Ascending aorta (tissue), 2 donors: ENCODE results near the gene NBAS. TPM values are rescaled to one million over a fixed set of nuclear protein-coding genes. Genes with fewer than 3 reads are reported as not detected.

Experiments used
- DNase-seq, 2 donors: peaks; one replicate each; pipeline ENCODE4 v3.0.0-alpha.2; 2019; ENCODE audit warnings: low spot score in 2 of 2
- H3K27ac ChIP-seq, 2 donors: fragments of 200-600 bp; sonication (generic); one replicate each; pipeline ENCODE4 v1.5.1; 2016 to 2017; ENCODE audit warnings: mild to moderate bottlenecking in 1 of 2
- H3K27me3 ChIP-seq: fragments of 200-600 bp; sonication (generic); one replicate; pipeline ENCODE4 v1.5.1; 2017
- H3K36me3 ChIP-seq, 2 donors: fragments of 200-600 bp; sonication (generic); one replicate each; pipeline ENCODE4 v1.5.1; 2016
- H3K4me1 ChIP-seq, 2 donors: fragments of 200-600 bp; sonication (generic); one replicate each; pipeline ENCODE4 v1.5.1; 2016 to 2017; ENCODE audit warnings: mild to moderate bottlenecking in 1 of 2
- H3K4me3 ChIP-seq, 2 donors: fragments of 200-600 bp; sonication (generic); one replicate each; pipeline ENCODE4 v1.5.1; 2016 to 2017; ENCODE audit warnings: mild to moderate bottlenecking in 1 of 2
- H3K9me3 ChIP-seq, 2 donors: fragments of 200-600 bp; sonication (generic); one replicate each; pipeline ENCODE4 v1.5.1; 2016
- CTCF ChIP-seq, 3 experiments: fragments of 200-600 bp in 2 of 3; fragments of 450-650 bp in 1 of 3; sonication (generic) in 2 of 3; IDR thresholded peaks; one replicate each; pipeline ENCODE4 v1.5.1; 2016 to 2019; ENCODE audit warnings: antibody characterized with exemption in 3 of 3, mild to moderate bottlenecking in 1 of 3, moderate library complexity in 1 of 3
- intact Hi-C: fragments of 100-400 bp; cut with DNase I; formaldehyde crosslinking; loops from one replicate; pipeline ENCODE4 v1.15.1; 2023
- total RNA-seq: library from RNA; depleted of rRNA; stranded (reverse); fragments of >200 nt; gene quantifications from one replicate; pipeline ENCODE4 v1.1.0, GENCODE V29; 2016

Gene NBAS
- total RNA-seq, 1 donor from 2014 or later: 37.1 TPM

- TF ChIP-seq CTCF (IDR thresholded peaks at IDR 0.05): no peak
- Histone ChIP-seq H3K9me3 (no peaks in the 10 kb centered on the region), H3K27ac (no peak overlapping the region), H3K4me1 (no peaks in the 10 kb centered on the region), H3K36me3 (no peaks in the 10 kb centered on the region), H3K4me3 (no peak overlapping the region), H3K27me3 (no peaks in the 10 kb centered on the region)
- no peak for DNase-seq
- intact Hi-C loops: no loop called here
These were observed 18.5 kb upstream of the NBAS start for GRCh38 chr2:15579641-15580040.

- Histone ChIP-seq H3K4me3 (no peak overlapping the region), H3K9me3 (no peaks in the 10 kb centered on the region), H3K36me3 (no peaks in the 10 kb centered on the region), H3K4me1 (no peaks in the 10 kb centered on the region), H3K27me3 (no peaks in the 10 kb centered on the region), H3K27ac (no peak overlapping the region)
- DNase-seq: peak; percentile 43 to 89
- TF ChIP-seq CTCF (IDR thresholded peaks at IDR 0.05): peak in 2 of 3 experiments; percentile 66 to 70
- intact Hi-C loops: no loop called here
These were observed 16.1 kb upstream of the NBAS start for GRCh38 chr2:15577071-15577735.

GRCh38 chr2:15571729-15572128 is 10.6 kb upstream of the NBAS start:
- H3K27me3 ChIP-seq: no peaks in the 10 kb centered on the region
- no peak for DNase-seq
- TF ChIP-seq CTCF (IDR thresholded peaks at IDR 0.05): no peak
- intact Hi-C loops: no loop called here
- H3K36me3 ChIP-seq: no peaks in the 10 kb centered on the region
- H3K4me1 ChIP-seq: no peaks in the 10 kb centered on the region
- no peak overlapping the region for H3K27ac ChIP-seq
- H3K9me3 ChIP-seq: no peaks in the 10 kb centered on the region
- no peak overlapping the region for H3K4me3 ChIP-seq

- no peaks in the 10 kb centered on the region for H3K27me3 ChIP-seq
- H3K4me1 ChIP-seq: no peaks in the 10 kb centered on the region
- DNase-seq: no peak
- no peak for TF ChIP-seq CTCF (IDR thresholded peaks at IDR 0.05)
- no peak overlapping the region for H3K4me3 ChIP-seq
- intact Hi-C loops: no loop called here
- H3K27ac ChIP-seq: no peak overlapping the region
- H3K9me3 ChIP-seq: no peaks in the 10 kb centered on the region
- no peaks in the 10 kb centered on the region for H3K36me3 ChIP-seq
These were observed 9.0 kb upstream of the NBAS start for GRCh38 chr2:15570104-15570503.

GRCh38 chr2:15568874-15569273 is 7.7 kb upstream of the NBAS start:
- Histone ChIP-seq H3K27me3 (no peaks in the 10 kb centered on the region), H3K36me3 (no peaks in the 10 kb centered on the region), H3K4me3 (no peak overlapping the region), H3K27ac (no peak overlapping the region), H3K9me3 (no peaks in the 10 kb centered on the region), H3K4me1 (no peaks in the 10 kb centered on the region)
- intact Hi-C loops: no loop called here
- TF ChIP-seq CTCF (IDR thresholded peaks at IDR 0.05): no peak
- no peak for DNase-seq

- H3K27ac ChIP-seq: no peak overlapping the region
- no peaks in the 10 kb centered on the region for H3K9me3 ChIP-seq
- intact Hi-C loops: no loop called here
- H3K4me3 ChIP-seq: no peak overlapping the region
- no peak for TF ChIP-seq CTCF (IDR thresholded peaks at IDR 0.05)
- no peaks in the 10 kb centered on the region for H3K36me3 ChIP-seq
- DNase-seq: no peak
- no peaks in the 10 kb centered on the region for H3K27me3 ChIP-seq
- H3K4me1 ChIP-seq: no peaks in the 10 kb centered on the region
These were observed 5.8 kb upstream of the NBAS start for GRCh38 chr2:15566912-15567311.
